Stomach (tissue), 9 donors: ENCODE measurements around the gene YAE1. TPM values are rescaled to one million over a fixed set of nuclear protein-coding genes. Genes with fewer than 3 reads are reported as not detected.

Source experiments
- DNase-seq, 2 donors: peaks; one replicate each; pipeline versions ENCODE4 v3.0.0 to v3.0.0-alpha.2; 2013 to 2019
- H3K27ac ChIP-seq, 5 donors: fragments of 200-600 bp in 4 of 5; sonication (generic) in 4 of 5; one replicate each; pipeline ENCODE4 v1.5.1; 2013 to 2019; ENCODE audit warnings: mild to moderate bottlenecking in 1 of 5, moderate library complexity in 1 of 5
- H3K27me3 ChIP-seq, 3 donors: fragments of 200-600 bp; sonication (generic); one replicate each; pipeline ENCODE4 v1.5.1; 2017 to 2019; ENCODE audit warnings: mixed run types in 1 of 3
- H3K36me3 ChIP-seq, 4 donors: fragments of 200-600 bp; sonication (generic); 1 replicate in 3 of 4; 2 replicates in 1 of 4; pipeline ENCODE4 v1.5.1; 2016 to 2019
- H3K4me1 ChIP-seq, 4 donors: fragments of 200-600 bp; sonication (generic); one replicate each; pipeline ENCODE4 v1.5.1; 2016 to 2019
- H3K4me3 ChIP-seq, 4 donors: fragments of 200-600 bp; sonication (generic) in 3 of 4; one replicate each; pipeline ENCODE4 v1.5.1; 2016 to 2019; ENCODE audit warnings: mild to moderate bottlenecking in 1 of 4
- H3K9me3 ChIP-seq, 4 donors: fragments of 200-600 bp; sonication (generic); one replicate each; pipeline ENCODE4 v1.5.1; 2016 to 2019
- EP300 ChIP-seq: sonication (generic); formaldehyde crosslinking; IDR thresholded peaks from one replicate; pipeline ENCODE4 v1.6.1; 2017; ENCODE audit warnings: antibody characterized with exemption
- POLR2A ChIP-seq, 4 donors: fragments of 450-650 bp; IDR thresholded peaks; one replicate each; pipeline ENCODE4 v1.6.1; 2016; ENCODE audit warnings: antibody characterized with exemption in 4 of 4, control low read depth in 2 of 4, mild to moderate bottlenecking in 1 of 4, moderate library complexity in 1 of 4
- POLR2AphosphoS5 ChIP-seq, 3 donors: sonication (generic); formaldehyde crosslinking; IDR thresholded peaks; one replicate each; pipeline ENCODE4 v1.6.1; 2016; ENCODE audit warnings: antibody characterized with exemption in 3 of 3
- WGBS, 5 donors: extraction: QIAGEN DNeasy Blood & Tissue Kit in 3 of 5; methylation state at CpG; one replicate each; pipeline versions ENCODE4 v1.1.5 to v1.1.7; 2013 to 2018; 5-methylcytosine and 5-hydroxymethylcytosine counted together
- intact Hi-C: fragments of 100-400 bp; cut with DNase I; formaldehyde crosslinking; loops from one replicate; pipeline ENCODE4 v1.15.1; 2023; ENCODE audit warnings: low total_unique reads
- polyA plus RNA-seq, 3 donors: library from polyadenylated mRNA; stranded (reverse); fragments of 200-250 nt; gene quantifications; one replicate each; pipeline ENCODE4 v1.2.3, GENCODE V29; 2013
- total RNA-seq, 5 donors: library from RNA; depleted of rRNA; stranded (reverse); fragments of >200 nt; gene quantifications; one replicate each; pipeline versions ENCODE4 v1.1.0 to v1.2.3, GENCODE V29; 2014 to 2016
- TF ChIP-seq, protein P1 (sequence below), 7 experiments: fragments of 450-650 bp in 4 of 7; fragments of 200-600 bp in 3 of 7; sonication (generic) in 3 of 7; IDR thresholded peaks; one replicate each; pipeline ENCODE4 v1.5.1; 2016 to 2019; ENCODE audit warnings: antibody characterized with exemption in 7 of 7, control low read depth in 2 of 7, mild to moderate bottlenecking in 1 of 7
- donor health status: healthy with polysubstance abuse.
- donor health status: Bipolar disorder and iron deficiency.
- donor health status: healthy.

Gene YAE1
- total and polyA plus RNA-seq, 8 donors: 1.2 to 38.6 (median 21.7) TPM

- 89 to 100% (median 96%) methylated on average over 1 of the region's 1 CpG for WGBS, 5 donors
- Histone ChIP-seq H3K4me1 (no peaks in the 10 kb centered on the region), H3K27me3 (no peaks in the 10 kb centered on the region), H3K27ac (no peak overlapping the region), H3K9me3 (no peaks in the 10 kb centered on the region), H3K36me3 (no peaks in the 10 kb centered on the region), H3K4me3 (no peak overlapping the region)
- DNase-seq: no peak
- no peak for TF ChIP-seq POLR2A (IDR thresholded peaks at IDR 0.05)
- TF ChIP-seq, protein P1, sequence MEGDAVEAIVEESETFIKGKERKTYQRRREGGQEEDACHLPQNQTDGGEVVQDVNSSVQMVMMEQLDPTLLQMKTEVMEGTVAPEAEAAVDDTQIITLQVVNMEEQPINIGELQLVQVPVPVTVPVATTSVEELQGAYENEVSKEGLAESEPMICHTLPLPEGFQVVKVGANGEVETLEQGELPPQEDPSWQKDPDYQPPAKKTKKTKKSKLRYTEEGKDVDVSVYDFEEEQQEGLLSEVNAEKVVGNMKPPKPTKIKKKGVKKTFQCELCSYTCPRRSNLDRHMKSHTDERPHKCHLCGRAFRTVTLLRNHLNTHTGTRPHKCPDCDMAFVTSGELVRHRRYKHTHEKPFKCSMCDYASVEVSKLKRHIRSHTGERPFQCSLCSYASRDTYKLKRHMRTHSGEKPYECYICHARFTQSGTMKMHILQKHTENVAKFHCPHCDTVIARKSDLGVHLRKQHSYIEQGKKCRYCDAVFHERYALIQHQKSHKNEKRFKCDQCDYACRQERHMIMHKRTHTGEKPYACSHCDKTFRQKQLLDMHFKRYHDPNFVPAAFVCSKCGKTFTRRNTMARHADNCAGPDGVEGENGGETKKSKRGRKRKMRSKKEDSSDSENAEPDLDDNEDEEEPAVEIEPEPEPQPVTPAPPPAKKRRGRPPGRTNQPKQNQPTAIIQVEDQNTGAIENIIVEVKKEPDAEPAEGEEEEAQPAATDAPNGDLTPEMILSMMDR (IDR thresholded peaks at IDR 0.05): no peak
- no peak for TF ChIP-seq EP300
- TF ChIP-seq POLR2AphosphoS5 (IDR thresholded peaks at IDR 0.05): no peak
- intact Hi-C loops: no loop called here
These were observed 40.3 kb upstream of the YAE1 start for GRCh38 chr7:39525926-39526325.

DNA sequence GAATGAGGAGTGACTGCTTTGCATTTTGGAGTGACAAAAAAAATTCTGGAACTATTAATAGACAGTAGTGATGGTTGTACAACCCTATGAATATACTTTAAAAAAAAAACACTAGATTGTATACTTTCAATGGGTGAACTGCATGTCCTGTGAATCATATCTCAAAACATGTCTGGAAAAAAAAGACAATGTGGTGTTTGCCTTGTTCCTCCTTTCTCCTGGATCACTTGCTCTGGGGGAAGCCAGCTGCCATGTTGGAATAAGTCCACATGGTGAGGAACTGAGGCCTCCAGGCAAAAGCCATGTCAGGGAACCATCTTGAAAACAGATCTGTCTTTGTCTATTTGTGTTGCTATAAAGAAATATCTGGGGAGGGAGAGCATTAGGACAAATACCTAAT, 39.5 kb upstream of the YAE1 start:
- Histone ChIP-seq H3K27me3 (no peaks in the 10 kb centered on the region), H3K4me3 (no peak overlapping the region), H3K9me3 (no peaks in the 10 kb centered on the region), H3K36me3 (no peaks in the 10 kb centered on the region), H3K27ac (no peak overlapping the region), H3K4me1 (no peaks in the 10 kb centered on the region)
- intact Hi-C loops: no loop called here
- DNase-seq: no peak
- TF ChIP-seq POLR2AphosphoS5 (IDR thresholded peaks at IDR 0.05) (no peak), POLR2A (IDR thresholded peaks at IDR 0.05) (no peak), EP300 (no peak)
- TF ChIP-seq, protein P1 (IDR thresholded peaks at IDR 0.05): no peak

DNA sequence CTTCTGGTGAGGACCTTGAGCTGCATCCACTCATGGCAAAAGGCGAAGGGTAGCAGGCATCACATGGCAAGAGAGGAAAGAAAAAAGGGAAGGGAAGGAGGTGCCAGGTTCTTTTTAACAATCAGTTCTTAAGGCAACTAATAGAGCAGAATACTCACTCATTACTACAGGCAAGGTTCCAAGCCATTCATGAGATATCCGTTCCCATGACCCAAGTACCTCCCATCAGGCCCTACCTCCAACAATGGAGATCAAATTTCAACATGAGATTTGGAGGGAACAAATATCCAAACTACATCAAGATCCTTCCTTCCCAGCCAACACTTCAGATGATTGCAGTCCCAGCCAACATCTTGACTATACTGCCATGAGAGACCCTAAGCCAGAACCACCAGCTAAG, 38.9 kb upstream of the YAE1 start:
- H3K36me3 ChIP-seq: no peaks in the 10 kb centered on the region
- 48 to 63% (median 56%) methylated on average over 2 of the region's 2 CpGs for WGBS, 5 donors
- no peak overlapping the region for H3K4me3 ChIP-seq
- no peaks in the 10 kb centered on the region for H3K4me1 ChIP-seq
- no peak overlapping the region for H3K27ac ChIP-seq
- intact Hi-C loops: no loop called here
- no peaks in the 10 kb centered on the region for H3K27me3 ChIP-seq
- no peak for DNase-seq
- no peaks in the 10 kb centered on the region for H3K9me3 ChIP-seq
- TF ChIP-seq POLR2AphosphoS5 (IDR thresholded peaks at IDR 0.05): no peak
- TF ChIP-seq POLR2A (IDR thresholded peaks at IDR 0.05): no peak
- no peak for TF ChIP-seq EP300
- TF ChIP-seq, protein P1 (IDR thresholded peaks at IDR 0.05): no peak

- Histone ChIP-seq H3K27me3 (no peaks in the 10 kb centered on the region), H3K36me3 (no peaks in the 10 kb centered on the region), H3K9me3 (no peaks in the 10 kb centered on the region), H3K4me3 (no peak overlapping the region), H3K27ac (no peak overlapping the region), H3K4me1 (no peaks in the 10 kb centered on the region)
- DNase-seq: no peak
- TF ChIP-seq POLR2A (IDR thresholded peaks at IDR 0.05) (no peak), POLR2AphosphoS5 (IDR thresholded peaks at IDR 0.05) (no peak), EP300 (no peak)
- TF ChIP-seq, protein P1 (IDR thresholded peaks at IDR 0.05): no peak
- WGBS, 5 donors: 80 to 90% (median 83%) methylated on average over 2 of the region's 2 CpGs
- intact Hi-C loops: no loop called here
These were observed 38.3 kb upstream of the YAE1 start for GRCh38 chr7:39527951-39528350.
